AG09319 (cell line): ENCODE measurements around the gene HELZ.
A peak's percentile ranks its signal among the peaks of the same experiment; 100 is the strongest.
"Not testable (repeated sequence)": the region's sequence is repeated elsewhere in the genome, so short reads cannot be mapped to it uniquely, and the experiment has no call there.

Experiments used
- DNase-seq: peaks from one replicate; pipeline ENCODE4 v3.0.0-alpha.2; 2010; ENCODE audit warnings: low read depth; ENCODE audit errors: extremely low read depth
- TF ChIP-seq, protein P1 (sequence below): IDR thresholded peaks from 2 replicates; pipeline ENCODE4 v1.5.1; 2011; ENCODE audit warnings: low read depth, mild to moderate bottlenecking, inconsistent platforms, low read length, moderate library complexity

Gene HELZ

DNA sequence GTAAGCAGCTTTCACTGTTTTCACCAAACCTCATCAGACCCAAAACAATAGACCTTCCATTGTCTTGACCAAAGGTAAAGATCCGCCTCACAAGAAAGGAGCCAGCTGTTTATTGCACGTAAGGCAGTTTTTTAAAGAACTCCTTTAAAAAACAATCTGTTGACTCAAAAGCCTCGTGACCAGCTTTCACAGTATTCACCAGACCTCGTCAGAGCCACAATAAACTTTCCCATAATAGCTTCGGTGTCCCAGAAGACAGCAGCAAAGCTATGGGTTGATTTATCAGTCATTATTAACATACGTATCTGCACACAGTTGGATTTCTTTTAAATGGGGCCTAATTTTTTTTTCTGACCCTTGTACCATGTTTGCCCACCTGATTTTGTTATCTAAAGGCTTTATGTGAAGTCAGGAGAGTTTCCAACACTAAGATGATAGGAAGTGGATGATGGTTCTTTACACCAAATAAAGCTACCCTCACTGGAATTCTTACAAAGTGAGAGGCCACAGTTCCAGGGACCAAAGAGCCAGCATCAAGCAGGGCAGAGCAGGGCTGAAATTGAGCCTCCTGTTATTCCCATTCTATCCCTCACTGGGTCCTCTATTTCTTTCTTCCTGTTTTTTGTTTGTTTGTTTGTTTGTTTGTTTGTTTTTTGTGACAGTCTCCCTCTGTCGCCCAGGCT, 17.6 kb upstream of the HELZ start:
- no peak for DNase-seq
- TF ChIP-seq, protein P1, sequence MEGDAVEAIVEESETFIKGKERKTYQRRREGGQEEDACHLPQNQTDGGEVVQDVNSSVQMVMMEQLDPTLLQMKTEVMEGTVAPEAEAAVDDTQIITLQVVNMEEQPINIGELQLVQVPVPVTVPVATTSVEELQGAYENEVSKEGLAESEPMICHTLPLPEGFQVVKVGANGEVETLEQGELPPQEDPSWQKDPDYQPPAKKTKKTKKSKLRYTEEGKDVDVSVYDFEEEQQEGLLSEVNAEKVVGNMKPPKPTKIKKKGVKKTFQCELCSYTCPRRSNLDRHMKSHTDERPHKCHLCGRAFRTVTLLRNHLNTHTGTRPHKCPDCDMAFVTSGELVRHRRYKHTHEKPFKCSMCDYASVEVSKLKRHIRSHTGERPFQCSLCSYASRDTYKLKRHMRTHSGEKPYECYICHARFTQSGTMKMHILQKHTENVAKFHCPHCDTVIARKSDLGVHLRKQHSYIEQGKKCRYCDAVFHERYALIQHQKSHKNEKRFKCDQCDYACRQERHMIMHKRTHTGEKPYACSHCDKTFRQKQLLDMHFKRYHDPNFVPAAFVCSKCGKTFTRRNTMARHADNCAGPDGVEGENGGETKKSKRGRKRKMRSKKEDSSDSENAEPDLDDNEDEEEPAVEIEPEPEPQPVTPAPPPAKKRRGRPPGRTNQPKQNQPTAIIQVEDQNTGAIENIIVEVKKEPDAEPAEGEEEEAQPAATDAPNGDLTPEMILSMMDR: no peak

- DNase-seq: peak; percentile 50
- TF ChIP-seq, protein P1: no peak
These were observed 15.4 kb upstream of the HELZ start for GRCh38 chr17:67260170-67260987.

DNA sequence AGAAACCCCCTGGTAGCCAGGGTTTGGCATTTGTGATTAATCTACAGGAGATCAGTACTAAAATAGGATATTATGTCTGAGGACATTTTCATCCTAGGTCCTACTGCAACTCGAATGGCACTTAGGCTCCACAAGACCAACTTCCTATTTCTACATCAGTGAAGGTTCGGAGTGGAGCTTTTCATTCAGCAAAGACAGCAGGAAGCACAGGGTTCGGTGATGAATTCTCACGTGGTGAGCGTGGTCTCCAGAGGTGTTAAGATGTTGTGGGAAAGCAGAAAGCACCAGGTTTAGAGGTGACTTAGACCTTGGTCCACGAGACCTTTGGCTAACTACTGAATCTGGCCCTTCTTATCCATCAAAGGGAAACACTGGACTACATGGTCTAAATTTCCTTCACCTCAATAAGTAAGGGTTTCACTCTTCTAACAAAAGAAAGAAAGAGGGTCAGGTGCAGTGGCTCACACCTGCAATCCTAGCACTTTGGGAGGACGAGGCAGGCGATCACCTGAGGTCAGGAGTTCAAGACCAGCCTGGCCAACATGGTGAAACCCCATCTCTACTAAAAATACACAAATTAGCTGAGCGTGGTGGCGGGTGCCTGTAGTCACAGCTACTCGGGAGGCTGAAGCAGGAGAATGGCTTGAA, 13.9 kb upstream of the HELZ start:
- no peak for DNase-seq
- TF ChIP-seq, protein P1: no peak

DNA sequence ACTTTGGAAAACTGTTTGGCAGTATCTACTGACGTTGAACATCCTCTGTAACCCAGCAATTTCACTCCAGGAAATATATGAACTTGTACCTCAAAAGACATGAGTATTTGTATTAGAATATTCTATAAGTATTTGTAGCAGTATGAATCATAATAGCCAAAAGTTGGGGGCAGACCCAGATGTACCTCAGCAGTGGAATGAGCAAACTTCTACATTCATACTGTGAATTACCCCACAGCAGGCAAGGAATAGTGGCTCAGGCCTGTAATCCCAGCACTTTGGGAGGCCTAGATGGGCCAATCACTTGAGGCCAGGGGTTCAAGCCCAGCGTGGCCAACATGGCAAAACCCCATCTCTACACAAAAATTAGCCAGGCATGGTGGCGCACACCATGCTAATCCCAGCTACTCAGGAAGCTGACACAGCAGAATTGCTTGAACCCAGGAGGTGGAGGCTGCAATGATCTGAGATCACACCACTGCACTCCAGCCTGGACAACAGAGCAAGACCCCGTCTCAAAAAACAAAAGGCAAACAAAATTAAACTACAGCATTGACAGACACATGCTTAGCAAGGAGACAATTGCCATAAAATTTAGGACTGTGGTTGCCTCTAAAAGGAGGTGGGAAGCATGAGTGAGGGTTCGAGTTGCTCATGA, 11.2 kb upstream of the HELZ start:
- DNase-seq: no peak
- TF ChIP-seq, protein P1: no peak

GRCh38 chr17:67253384-67253783, 8.4 kb upstream of the HELZ start:
- no peak for DNase-seq
- TF ChIP-seq, protein P1: no peak

DNA sequence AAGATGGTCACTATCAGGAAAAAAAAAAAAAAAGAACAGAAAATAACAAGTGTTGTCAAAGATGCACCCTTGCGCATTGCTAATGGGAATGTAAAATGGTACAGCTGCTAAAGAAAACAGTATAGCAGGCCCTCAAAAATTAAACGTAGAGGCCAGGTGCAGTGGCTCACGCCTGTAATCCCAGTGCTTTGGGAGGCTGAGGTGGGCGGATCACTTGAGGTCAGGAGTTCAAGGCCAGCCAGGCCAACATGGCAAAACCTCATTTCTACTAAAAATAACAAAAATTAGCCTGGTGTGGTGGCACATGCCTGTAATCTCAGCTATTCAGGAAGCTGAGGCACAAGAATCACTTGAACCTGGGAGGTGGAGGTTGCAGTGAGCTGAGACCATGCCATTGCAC, 6.6 kb upstream of the HELZ start:
- DNase-seq: not testable (repeated sequence)

GRCh38 chr17:67248291-67248690, 3.3 kb upstream of the HELZ start:
- DNase-seq: no peak
- TF ChIP-seq, protein P1: no peak
